ENCODE measurements around the gene COPS8. TPM values are rescaled to one million over a fixed set of nuclear protein-coding genes. Genes with fewer than 3 reads are reported as not detected.

Gene COPS8
- total RNA-seq, 1 donor from 2014 or later = 111 TPM

- no peak for DNase-seq (ENCODE audit: low read depth)
- no peak for TF ChIP-seq CTCF (conservative IDR thresholded peaks at IDR 0.05; ENCODE audit: low read depth, low read length)
- H3K4me3 ChIP-seq (ENCODE audit: low read depth, low read length) = no peak overlapping the region
Measured at GRCh38 chr2:237045449-237045848, 40.2 kb upstream of the COPS8 start.

- no peak for DNase-seq (ENCODE audit: low read depth)
- TF ChIP-seq CTCF (conservative IDR thresholded peaks at IDR 0.05; ENCODE audit: low read depth, low read length) = no peak
- no peak overlapping the region for H3K4me3 ChIP-seq (ENCODE audit: low read depth, low read length)
Measured at GRCh38 chr2:237048595-237048994, 37.1 kb upstream of the COPS8 start.

GRCh38 chr2:237051861-237052260 lies 33.8 kb upstream of the COPS8 start:
- TF ChIP-seq CTCF (conservative IDR thresholded peaks at IDR 0.05; ENCODE audit: low read depth, low read length) = no peak
- no peak overlapping the region for H3K4me3 ChIP-seq (ENCODE audit: low read depth, low read length)
- DNase-seq (ENCODE audit: low read depth) = no peak

- no peak overlapping the region for H3K4me3 ChIP-seq (ENCODE audit: low read depth, low read length)
- DNase-seq (ENCODE audit: low read depth) = no peak
Measured at GRCh38 chr2:237053066-237053465, 32.6 kb upstream of the COPS8 start.

GRCh38 chr2:237055386-237056100 lies 30.1 kb upstream of the COPS8 start:
- DNase-seq (ENCODE audit: low read depth) = no peak
- H3K4me3 ChIP-seq (ENCODE audit: low read depth, low read length) = no peak overlapping the region
- TF ChIP-seq CTCF (conservative IDR thresholded peaks at IDR 0.05; ENCODE audit: low read depth, low read length) = no peak

More at GRCh38 chr2:237053066-237053465, 32.6 kb upstream of the COPS8 start:
- TF ChIP-seq CTCF (conservative IDR thresholded peaks at IDR 0.05; ENCODE audit: low read depth, low read length) = no peak

GRCh38 chr2:237056287-237056875 lies 29.3 kb upstream of the COPS8 start:
- no peak for DNase-seq (ENCODE audit: low read depth)
- no peak for TF ChIP-seq CTCF (conservative IDR thresholded peaks at IDR 0.05; ENCODE audit: low read depth, low read length)
- no peak overlapping the region for H3K4me3 ChIP-seq (ENCODE audit: low read depth, low read length)

- H3K4me3 ChIP-seq (ENCODE audit: low read depth, low read length) = no peak overlapping the region
- no peak for DNase-seq (ENCODE audit: low read depth)
- TF ChIP-seq CTCF (conservative IDR thresholded peaks at IDR 0.05; ENCODE audit: low read depth, low read length) = no peak
Measured at GRCh38 chr2:237057107-237057506, 28.6 kb upstream of the COPS8 start.

Data from epithelial cell of proximal tubule (primary cell).